ENCODE data around the gene NOLC1. TPM values are rescaled to one million over a fixed set of nuclear protein-coding genes. Genes with fewer than 3 reads are reported as not detected.
A peak's percentile ranks its signal among the peaks of the same experiment; 100 is the strongest.

Gene NOLC1
- total RNA-seq, 1 donor from 2014 or later: 88.0 TPM

DNA sequence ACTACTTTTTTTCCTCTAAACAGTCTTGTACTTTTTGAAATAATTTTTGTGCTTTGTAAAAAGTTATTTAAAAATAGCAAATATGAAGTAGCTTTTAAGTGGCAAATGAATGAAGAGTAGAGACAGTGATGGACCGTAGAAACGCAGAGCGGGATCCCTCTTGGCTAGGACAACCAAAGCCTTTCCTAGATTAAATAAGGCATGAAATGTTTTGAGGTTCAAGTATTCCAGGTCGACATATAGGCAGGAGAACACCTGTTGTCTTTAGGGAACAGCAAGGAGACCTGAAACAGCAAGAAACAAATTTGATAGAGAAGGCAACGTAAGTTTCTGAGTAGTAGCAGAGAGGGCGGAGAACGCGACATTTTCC is 20.0 kb upstream of the NOLC1 start:
- Mint-ChIP-seq H3K4me3 (peak overlapping the region; percentile 99), H3K9me3 (no peaks in the 10 kb centered on the region), H3K36me3 (peaks cover 8% of the 10 kb centered on the region), H3K27me3 (peaks cover 3% of the 10 kb centered on the region), H3K27ac (peak overlapping the region; percentile 100), H3K4me1 (ENCODE audit: unreplicated experiment) (peaks cover 17% of the 10 kb centered on the region)
- TF ChIP-seq, protein P1, sequence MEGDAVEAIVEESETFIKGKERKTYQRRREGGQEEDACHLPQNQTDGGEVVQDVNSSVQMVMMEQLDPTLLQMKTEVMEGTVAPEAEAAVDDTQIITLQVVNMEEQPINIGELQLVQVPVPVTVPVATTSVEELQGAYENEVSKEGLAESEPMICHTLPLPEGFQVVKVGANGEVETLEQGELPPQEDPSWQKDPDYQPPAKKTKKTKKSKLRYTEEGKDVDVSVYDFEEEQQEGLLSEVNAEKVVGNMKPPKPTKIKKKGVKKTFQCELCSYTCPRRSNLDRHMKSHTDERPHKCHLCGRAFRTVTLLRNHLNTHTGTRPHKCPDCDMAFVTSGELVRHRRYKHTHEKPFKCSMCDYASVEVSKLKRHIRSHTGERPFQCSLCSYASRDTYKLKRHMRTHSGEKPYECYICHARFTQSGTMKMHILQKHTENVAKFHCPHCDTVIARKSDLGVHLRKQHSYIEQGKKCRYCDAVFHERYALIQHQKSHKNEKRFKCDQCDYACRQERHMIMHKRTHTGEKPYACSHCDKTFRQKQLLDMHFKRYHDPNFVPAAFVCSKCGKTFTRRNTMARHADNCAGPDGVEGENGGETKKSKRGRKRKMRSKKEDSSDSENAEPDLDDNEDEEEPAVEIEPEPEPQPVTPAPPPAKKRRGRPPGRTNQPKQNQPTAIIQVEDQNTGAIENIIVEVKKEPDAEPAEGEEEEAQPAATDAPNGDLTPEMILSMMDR (conservative IDR thresholded peaks at IDR 0.05): no peak
- no peak for DNase-seq (ENCODE audit: extremely low spot score, unreplicated experiment)

- Mint-ChIP-seq H3K4me1 (ENCODE audit: unreplicated experiment) (peaks cover 21% of the 10 kb centered on the region), H3K36me3 (peaks cover 8% of the 10 kb centered on the region), H3K4me3 (peak within 1 kb of the TSS; percentile 99), H3K27me3 (peaks cover 3% of the 10 kb centered on the region), H3K27ac (peak within 1 kb of the TSS; percentile 100), H3K9me3 (no peaks in the 10 kb centered on the region)
- TF ChIP-seq, protein P1 (conservative IDR thresholded peaks at IDR 0.05): peak; percentile 100
- DNase-seq (ENCODE audit: extremely low spot score, unreplicated experiment): peak; percentile 96
Observed at GRCh38 chr10:102132563-102133372, 19.4 kb upstream of the NOLC1 start, which contains the start of gene PPRC1. TSS of gene PPRC1 (plus strand) at chr10:102133040. CDS start at chr10:102133069, 29 bp downstream.

DNA sequence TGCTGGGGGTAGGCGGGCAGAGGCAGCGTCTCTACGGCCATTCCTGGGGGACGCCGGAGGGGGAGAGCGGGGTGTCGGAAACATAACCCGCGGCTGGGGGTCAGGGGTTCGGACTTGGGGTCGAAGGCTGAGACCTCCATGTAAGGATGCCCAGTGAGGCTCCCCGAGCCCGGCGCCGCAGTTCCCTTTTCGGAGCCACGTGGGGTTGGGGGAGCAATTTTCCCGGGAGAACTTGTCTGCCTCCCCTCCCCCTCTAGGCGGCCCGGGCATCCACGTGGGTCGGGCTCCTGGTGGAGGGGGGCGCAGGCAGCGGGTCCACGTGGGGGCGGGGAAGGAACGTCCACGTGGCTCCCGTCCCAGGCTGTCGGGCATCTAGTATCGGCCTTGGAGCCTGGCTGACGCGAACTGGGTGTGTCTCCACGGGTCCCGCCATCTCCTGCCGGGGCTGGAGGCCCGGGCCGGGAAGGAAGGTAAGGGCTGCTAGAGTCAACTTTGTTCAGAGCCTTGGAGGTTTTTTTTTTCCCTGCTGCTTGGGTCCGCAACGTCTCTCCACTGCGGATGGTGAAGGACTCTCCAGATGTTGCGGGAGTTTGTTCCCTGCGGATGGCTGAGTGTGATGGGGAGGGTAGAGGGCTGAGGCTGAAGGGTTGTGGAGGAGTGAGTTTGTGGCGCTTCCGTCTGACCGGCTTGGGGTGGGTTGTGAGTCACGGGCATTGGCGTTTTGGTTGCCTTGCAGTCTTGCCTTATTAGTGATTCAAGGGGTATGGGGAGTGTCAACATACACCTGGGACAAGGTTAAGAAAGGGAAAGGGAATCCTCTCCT is 18.6 kb upstream of the NOLC1 start:
- Mint-ChIP-seq H3K9me3 (no peaks in the 10 kb centered on the region), H3K27me3 (peaks cover 3% of the 10 kb centered on the region), H3K4me1 (ENCODE audit: unreplicated experiment) (peaks cover 21% of the 10 kb centered on the region), H3K36me3 (peaks cover 12% of the 10 kb centered on the region), H3K27ac (peak overlapping the region; percentile 100), H3K4me3 (peak overlapping the region; percentile 99)
- TF ChIP-seq, protein P1 (conservative IDR thresholded peaks at IDR 0.05): no peak
- peak; percentile 87 for DNase-seq (ENCODE audit: extremely low spot score, unreplicated experiment)

- peak overlapping the region; percentile 100 for H3K27ac Mint-ChIP-seq
- peaks cover 3% of the 10 kb centered on the region for H3K27me3 Mint-ChIP-seq
- H3K4me1 Mint-ChIP-seq (ENCODE audit: unreplicated experiment): peaks cover 21% of the 10 kb centered on the region
- H3K36me3 Mint-ChIP-seq: peaks cover 18% of the 10 kb centered on the region
- H3K9me3 Mint-ChIP-seq: no peaks in the 10 kb centered on the region
- peak overlapping the region; percentile 99 for H3K4me3 Mint-ChIP-seq
- DNase-seq (ENCODE audit: extremely low spot score, unreplicated experiment): no peak
- TF ChIP-seq, protein P1 (conservative IDR thresholded peaks at IDR 0.05): no peak
Observed at GRCh38 chr10:102134416-102134815, 17.8 kb upstream of the NOLC1 start.

DNA sequence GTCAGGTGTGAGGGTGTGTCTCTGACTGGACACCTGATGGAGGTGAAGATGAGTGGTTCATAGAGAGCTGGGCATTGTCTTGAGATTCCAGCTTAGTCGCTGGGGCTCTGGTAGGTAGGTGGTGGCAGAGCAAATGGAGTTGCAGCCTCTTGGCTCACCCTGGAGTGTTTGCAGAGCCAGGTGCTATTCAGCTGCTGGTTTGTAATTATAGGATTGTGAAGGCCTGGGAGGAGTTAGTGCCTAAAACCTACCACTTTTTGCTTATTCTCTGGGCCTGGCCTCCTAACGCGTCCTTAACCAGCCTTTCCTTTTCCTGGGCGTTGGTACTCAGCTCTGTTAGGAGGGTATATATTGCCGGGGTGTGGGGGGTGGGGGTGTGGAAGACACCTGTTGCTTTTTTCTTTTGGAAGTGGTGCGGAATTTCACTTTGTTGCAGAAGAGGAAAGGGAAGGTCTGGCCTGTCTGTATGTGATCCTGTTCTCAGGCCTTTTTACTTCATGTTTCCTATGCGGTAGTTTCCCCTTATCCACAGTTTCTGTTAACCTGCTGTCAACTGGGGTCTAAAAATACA is 16.1 kb upstream of the NOLC1 start:
- no peak for DNase-seq (ENCODE audit: extremely low spot score, unreplicated experiment)
- Mint-ChIP-seq H3K36me3 (peaks cover 30% of the 10 kb centered on the region), H3K9me3 (no peaks in the 10 kb centered on the region), H3K27me3 (peaks cover 3% of the 10 kb centered on the region), H3K27ac (peak overlapping the region; percentile 100), H3K4me3 (peak overlapping the region; percentile 48), H3K4me1 (ENCODE audit: unreplicated experiment) (peaks cover 21% of the 10 kb centered on the region)
- TF ChIP-seq, protein P1 (conservative IDR thresholded peaks at IDR 0.05): no peak

Measured in type B pancreatic cell (in vitro differentiated cells).